ENCODE results near the gene LEMD1. TPM values are rescaled to one million over a fixed set of nuclear protein-coding genes. Genes with fewer than 3 reads are reported as not detected.

LEMD1 gene
- total RNA-seq, 1 experiment from 2014 or later: not detected

DNA sequence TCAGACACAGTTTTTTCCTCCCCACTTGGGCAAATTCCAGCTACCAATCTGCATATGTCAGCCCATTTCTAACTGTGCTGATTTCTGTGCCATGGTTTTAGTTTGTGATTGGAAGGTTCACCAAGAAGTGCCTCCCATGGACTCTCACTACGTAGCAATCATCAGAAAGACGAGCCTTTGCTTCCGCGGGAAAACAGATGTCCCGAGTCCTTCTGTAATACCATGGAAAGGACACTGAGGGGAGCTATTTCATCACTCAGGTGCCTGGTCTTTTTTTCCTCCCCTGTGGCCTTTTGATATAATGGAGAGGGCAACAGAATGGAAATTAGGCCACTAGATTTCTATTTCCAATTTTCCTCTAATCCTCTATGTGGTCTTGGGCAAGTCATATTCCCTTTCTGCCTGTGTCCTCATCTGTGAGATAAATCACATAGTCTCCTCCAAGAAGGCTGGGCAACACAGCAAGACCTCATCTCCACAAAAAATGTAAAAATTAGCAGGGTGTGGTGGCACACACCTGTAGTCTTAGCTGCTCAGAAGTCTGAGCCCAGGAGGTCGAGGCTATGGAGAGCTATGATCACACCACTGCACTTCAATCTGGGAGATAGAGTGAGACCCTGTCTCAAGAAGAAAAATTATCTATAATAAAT is 24.8 kb downstream of the LEMD1 start:
- intact Hi-C loops (cut with micrococcal nuclease): loop anchor here (1.0 kb wide), 2 partner anchors 88 to 127 kb away; no protein-coding TSS in a partner anchor
- no peaks in the 10 kb centered on the region for H3F3A ChIP-seq (ENCODE audit: low read length, unreplicated experiment)
- TF ChIP-seq, protein P1, sequence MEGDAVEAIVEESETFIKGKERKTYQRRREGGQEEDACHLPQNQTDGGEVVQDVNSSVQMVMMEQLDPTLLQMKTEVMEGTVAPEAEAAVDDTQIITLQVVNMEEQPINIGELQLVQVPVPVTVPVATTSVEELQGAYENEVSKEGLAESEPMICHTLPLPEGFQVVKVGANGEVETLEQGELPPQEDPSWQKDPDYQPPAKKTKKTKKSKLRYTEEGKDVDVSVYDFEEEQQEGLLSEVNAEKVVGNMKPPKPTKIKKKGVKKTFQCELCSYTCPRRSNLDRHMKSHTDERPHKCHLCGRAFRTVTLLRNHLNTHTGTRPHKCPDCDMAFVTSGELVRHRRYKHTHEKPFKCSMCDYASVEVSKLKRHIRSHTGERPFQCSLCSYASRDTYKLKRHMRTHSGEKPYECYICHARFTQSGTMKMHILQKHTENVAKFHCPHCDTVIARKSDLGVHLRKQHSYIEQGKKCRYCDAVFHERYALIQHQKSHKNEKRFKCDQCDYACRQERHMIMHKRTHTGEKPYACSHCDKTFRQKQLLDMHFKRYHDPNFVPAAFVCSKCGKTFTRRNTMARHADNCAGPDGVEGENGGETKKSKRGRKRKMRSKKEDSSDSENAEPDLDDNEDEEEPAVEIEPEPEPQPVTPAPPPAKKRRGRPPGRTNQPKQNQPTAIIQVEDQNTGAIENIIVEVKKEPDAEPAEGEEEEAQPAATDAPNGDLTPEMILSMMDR (conservative IDR thresholded peaks at IDR 0.05; ENCODE audit: low read depth, low read length): peak; percentile 96
- TF ChIP-seq EZH2phosphoT487 (IDR thresholded peaks at IDR 0.05; ENCODE audit: borderline replicate concordance, low read length) (no peak), EZH2 (IDR thresholded peaks at IDR 0.05; ENCODE audit: low read length, unreplicated experiment) (no peak)
- H3K4me2 ChIP-seq (ENCODE audit: low read length): 0 out of 2 replicates have a peak overlapping the region, but pooled peaks have one; percentile 10
- H3K9me2 ChIP-seq (replicated peaks; ENCODE audit: low read length): no peaks in the 10 kb centered on the region
- no peak overlapping the region for H3K4me3 ChIP-seq (ENCODE audit: low read length)
- no peak overlapping the region for H3K9ac ChIP-seq (ENCODE audit: low read length)
- no TSS peak for BruUV-seq (replicated peaks)
- H3K36me3 ChIP-seq (ENCODE audit: low read depth, low read length): no peaks in the 10 kb centered on the region
- no peaks in the 10 kb centered on the region for H3K9me3 ChIP-seq (ENCODE audit: low read length)
- no peaks in the 10 kb centered on the region for H3K79me2 ChIP-seq (ENCODE audit: low read length)
- H3K4me1 ChIP-seq (ENCODE audit: insufficient read depth, low read length): no peaks in the 10 kb centered on the region
- DNase-seq (peak; percentile 86), ATAC-seq (peak; percentile 82)
- H4K20me1 ChIP-seq (ENCODE audit: low read length): no peaks in the 10 kb centered on the region
- no peak overlapping the region for H3K27ac ChIP-seq (ENCODE audit: low read length)
- peaks cover 6% of the 10 kb centered on the region; the same call in 1 of the 2 replicates for H3K27me3 ChIP-seq (ENCODE audit: low read length)
- CTCF ChIA-PET: interaction anchor here (0.6 to 2.1 kb wide), 5 partner anchors 43 to 468 kb away, joined by 3 to 13 read pairs (median 6); no protein-coding TSS in a partner anchor
- POLR2A ChIA-PET (ENCODE audit: unreplicated experiment): no interaction called here
- no peak overlapping the region for H2AFZ ChIP-seq (ENCODE audit: low read length)

DNA sequence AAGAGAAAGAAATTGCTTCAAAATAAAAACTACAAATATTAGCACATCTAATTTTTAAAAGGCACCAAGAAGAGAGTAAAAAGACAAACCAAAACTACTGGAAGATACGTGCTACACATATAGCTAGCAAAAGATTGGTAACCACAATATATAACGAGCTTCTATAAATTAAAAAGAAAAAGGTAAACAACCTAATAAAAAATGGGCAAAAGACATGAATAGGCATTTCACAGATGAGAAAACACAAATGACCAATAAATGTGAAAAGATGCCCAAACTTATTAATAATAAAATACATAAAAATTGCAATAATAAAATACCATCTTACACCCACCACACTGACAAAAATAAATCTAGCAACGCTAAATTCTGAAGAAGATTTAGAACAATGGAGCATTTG is 26.2 kb downstream of the LEMD1 start:
- H3K4me2 ChIP-seq (ENCODE audit: low read length): no peak overlapping the region
- TF ChIP-seq, protein P1 (conservative IDR thresholded peaks at IDR 0.05; ENCODE audit: low read depth, low read length): no peak
- TF ChIP-seq EZH2phosphoT487 (IDR thresholded peaks at IDR 0.05; ENCODE audit: borderline replicate concordance, low read length): no peak
- TF ChIP-seq EZH2 (IDR thresholded peaks at IDR 0.05; ENCODE audit: low read length, unreplicated experiment): no peak
- no peaks in the 10 kb centered on the region for H3K4me1 ChIP-seq (ENCODE audit: insufficient read depth, low read length)
- no peak overlapping the region for H3K9ac ChIP-seq (ENCODE audit: low read length)
- H3K4me3 ChIP-seq (ENCODE audit: low read length): no peak overlapping the region
- CTCF ChIA-PET: interaction anchor here (0.9 kb wide), 2 partner anchors 45 to 128 kb away, joined by 3 to 5 read pairs; no protein-coding TSS in a partner anchor
- H3K27ac ChIP-seq (ENCODE audit: low read length): no peak overlapping the region
- H3K9me2 ChIP-seq (replicated peaks; ENCODE audit: low read length): no peaks in the 10 kb centered on the region
- no peaks in the 10 kb centered on the region for H3K36me3 ChIP-seq (ENCODE audit: low read depth, low read length)
- peaks cover 19% of the 10 kb centered on the region for H3K27me3 ChIP-seq (ENCODE audit: low read length)
- no peak for DNase-seq
- intact Hi-C loops (cut with micrococcal nuclease): no loop called here
- no peaks in the 10 kb centered on the region for H3K9me3 ChIP-seq (ENCODE audit: low read length)
- H3F3A ChIP-seq (ENCODE audit: low read length, unreplicated experiment): no peaks in the 10 kb centered on the region
- no peaks in the 10 kb centered on the region for H4K20me1 ChIP-seq (ENCODE audit: low read length)
- POLR2A ChIA-PET (ENCODE audit: unreplicated experiment): no interaction called here
- no peak for ATAC-seq
- no peak overlapping the region for H2AFZ ChIP-seq (ENCODE audit: low read length)
- BruUV-seq (replicated peaks): no TSS peak
- no peaks in the 10 kb centered on the region for H3K79me2 ChIP-seq (ENCODE audit: low read length)

DNA sequence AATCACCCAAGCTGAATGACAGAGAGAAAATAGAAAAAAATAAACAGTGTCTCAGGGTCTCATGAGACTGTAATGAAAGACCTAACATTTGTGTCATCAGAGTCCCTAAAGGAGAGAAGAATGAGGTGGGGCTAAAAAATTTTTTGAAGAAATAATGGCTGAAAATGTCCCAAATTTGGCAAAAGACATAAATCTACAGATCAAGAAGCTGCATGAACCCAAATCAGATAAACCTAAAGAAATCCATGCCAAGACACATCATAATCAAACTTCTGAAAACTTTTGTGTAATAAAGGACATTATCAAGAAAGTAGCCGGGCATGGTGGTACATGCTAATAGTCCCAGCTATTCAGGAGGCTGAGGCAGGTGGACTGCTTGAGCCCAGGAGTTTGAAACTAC is 29.2 kb downstream of the LEMD1 start:
- intact Hi-C loops (cut with micrococcal nuclease): no loop called here
- Histone ChIP-seq H3K9me3 (ENCODE audit: low read length) (no peaks in the 10 kb centered on the region), H3K9ac (ENCODE audit: low read length) (no peak overlapping the region), H3K79me2 (ENCODE audit: low read length) (no peaks in the 10 kb centered on the region), H3K27me3 (ENCODE audit: low read length) (peaks cover 30% of the 10 kb centered on the region), H4K20me1 (ENCODE audit: low read length) (no peaks in the 10 kb centered on the region), H3K27ac (ENCODE audit: low read length) (no peak overlapping the region), H3K4me1 (ENCODE audit: insufficient read depth, low read length) (no peaks in the 10 kb centered on the region), H2AFZ (ENCODE audit: low read length) (no peak overlapping the region), H3K9me2 (replicated peaks; ENCODE audit: low read length) (no peaks in the 10 kb centered on the region), H3K4me2 (ENCODE audit: low read length) (no peak overlapping the region), H3F3A (ENCODE audit: low read length, unreplicated experiment) (no peaks in the 10 kb centered on the region), H3K36me3 (ENCODE audit: low read depth, low read length) (no peaks in the 10 kb centered on the region), H3K4me3 (ENCODE audit: low read length) (no peak overlapping the region)
- BruUV-seq (replicated peaks): no TSS peak
- DNase-seq (no peak), ATAC-seq (no peak)
- ChIA-PET POLR2A (ENCODE audit: unreplicated experiment) (no interaction called here), CTCF (no interaction called here)
- TF ChIP-seq EZH2phosphoT487 (IDR thresholded peaks at IDR 0.05; ENCODE audit: borderline replicate concordance, low read length): no peak
- no peak for TF ChIP-seq EZH2 (IDR thresholded peaks at IDR 0.05; ENCODE audit: low read length, unreplicated experiment)
- TF ChIP-seq, protein P1 (conservative IDR thresholded peaks at IDR 0.05; ENCODE audit: low read depth, low read length): no peak

Measured in PC-3 (cell line).